HG03175 (cell line): ENCODE data around the gene RALGPS1.

Experiments
- ATAC-seq: cut with Tn5 transposase; IDR thresholded peaks from one replicate; pipeline ENCODE4 v1.9.1; 2021; ENCODE audit warnings: mild to moderate bottlenecking, moderate library complexity; ENCODE audit not compliant: unreplicated experiment

Gene RALGPS1

DNA sequence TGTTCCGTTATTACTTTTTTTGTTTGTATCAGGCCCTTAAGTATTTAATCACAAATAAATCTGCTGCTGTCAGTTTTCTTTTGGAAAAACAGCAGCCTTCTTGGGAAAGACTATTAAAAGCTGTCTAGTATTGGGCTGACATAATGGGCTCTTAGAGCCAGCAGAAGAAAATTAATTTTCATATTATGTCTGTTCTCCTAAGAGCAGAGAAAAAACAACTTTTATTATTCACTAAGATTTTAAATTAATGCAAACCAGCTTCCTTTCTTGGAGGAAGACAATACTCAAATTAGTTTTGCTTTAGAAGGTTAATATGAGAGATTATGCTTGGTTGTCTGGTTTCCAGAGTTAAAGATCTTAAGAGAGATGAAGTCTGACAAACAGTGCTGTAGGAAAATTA is 319.4 kb downstream of the RALGPS1 start:
- ATAC-seq: no peak

DNA sequence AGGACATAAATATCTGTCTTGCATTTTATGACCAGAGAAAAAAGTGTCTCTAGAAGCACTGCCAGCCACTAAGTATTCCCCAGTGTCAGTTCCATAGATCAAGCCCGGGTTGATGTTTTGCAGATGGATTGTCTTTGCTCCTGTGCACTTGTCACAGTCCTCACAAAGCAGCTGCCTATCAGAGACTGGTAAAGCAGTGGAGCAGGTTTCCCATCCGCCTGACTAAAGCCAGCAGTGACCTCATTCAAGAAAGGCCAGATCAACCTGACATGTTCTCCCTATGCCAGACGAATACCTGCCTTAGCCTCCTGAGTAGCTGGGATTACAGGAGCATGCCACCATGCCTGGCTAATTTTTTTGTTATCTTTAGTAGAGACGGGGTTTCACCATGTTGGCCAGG is 323.2 kb downstream of the RALGPS1 start:
- no peak for ATAC-seq

DNA sequence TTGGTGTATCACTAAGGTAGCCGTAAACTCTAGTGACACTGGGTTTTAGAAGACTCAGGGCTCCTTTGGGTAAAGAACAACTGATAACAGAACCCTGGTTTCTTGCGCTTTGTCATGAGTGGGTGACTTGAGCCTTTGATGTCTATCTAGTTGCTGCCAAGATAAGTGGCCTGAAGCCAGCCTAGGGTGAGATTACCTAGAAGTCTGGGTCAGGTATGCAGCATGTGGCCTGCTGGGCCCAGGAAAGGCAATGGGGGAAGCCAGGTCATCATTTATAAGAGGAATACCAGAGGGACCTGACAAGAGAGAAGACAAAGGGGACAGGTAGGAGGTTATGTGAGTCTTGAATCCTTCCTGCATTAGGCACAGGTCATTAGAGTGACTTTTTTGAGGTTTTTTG is 326.8 kb downstream of the RALGPS1 start:
- no peak for ATAC-seq

DNA sequence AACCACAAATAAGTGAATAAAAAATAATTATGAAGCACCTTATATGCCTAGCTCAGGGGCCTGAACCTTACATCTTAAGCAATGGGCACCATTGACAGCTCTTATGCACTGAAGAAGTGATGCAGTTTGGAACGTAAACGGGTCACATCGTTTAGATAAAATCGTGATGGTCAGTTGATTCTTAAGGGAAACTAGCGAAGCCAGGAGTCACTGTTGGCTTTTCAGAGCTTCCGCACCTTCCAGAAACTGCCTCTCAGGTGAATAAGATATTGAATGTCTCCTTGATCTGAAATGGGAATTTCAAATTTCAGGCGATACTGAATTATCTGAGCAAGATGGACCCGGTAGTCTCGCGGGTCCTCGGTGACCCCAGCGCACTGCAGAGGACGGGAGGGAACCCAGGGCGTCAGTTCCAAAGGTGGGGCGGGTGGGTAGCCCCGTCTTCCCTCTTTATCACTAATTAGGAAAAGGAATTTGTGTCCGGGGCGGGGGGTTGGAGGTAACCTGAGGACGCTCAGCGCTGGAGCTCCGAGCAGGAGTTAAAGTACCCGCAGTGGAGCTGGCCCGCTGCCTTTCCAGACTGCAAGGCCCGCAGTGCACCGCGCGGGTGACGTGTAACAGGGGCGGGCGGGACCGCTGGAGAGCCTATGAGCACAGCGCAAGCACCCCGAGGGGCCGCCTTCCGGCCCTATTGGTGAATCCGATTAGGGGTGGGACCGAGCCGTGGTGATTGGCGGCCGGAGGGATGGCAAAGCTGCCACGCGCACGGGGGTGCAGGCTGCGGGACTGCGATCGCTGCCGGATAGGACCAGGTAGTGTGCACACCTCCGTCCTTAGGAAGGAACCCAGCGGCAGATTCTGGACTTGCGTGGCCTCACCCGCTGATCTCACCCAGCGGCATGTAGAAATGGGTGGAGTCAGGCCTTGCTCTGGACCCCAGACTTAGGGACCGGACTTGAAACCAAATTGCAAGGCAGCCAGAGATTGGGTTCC is 330.3 kb downstream of the RALGPS1 start:
- ATAC-seq: peak; percentile 100

DNA sequence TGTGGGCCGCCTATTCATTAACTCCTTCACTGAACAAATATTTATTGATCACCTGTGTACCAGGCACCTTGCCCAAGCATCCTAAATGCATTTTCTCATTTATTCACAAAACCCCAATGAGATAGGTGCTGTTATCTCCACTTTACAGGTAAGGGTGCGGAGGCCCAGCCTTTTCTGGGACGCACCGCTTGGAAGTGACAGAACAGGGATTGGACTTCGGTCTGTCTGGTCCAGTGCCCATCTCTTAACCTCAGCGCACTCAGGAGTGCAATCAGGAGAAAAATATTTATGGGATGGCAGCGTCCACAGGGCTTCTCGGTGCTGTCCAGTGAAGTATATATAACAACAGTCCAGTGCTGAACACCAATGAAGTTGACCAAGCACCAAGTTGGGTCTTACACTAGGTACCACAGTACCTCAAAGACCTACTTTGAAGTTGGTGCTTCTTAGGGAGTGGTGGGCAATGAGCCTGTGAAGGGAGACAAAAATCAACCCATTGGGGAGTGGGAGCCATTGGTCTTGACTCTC is 331.1 kb downstream of the RALGPS1 start:
- no peak for ATAC-seq

DNA sequence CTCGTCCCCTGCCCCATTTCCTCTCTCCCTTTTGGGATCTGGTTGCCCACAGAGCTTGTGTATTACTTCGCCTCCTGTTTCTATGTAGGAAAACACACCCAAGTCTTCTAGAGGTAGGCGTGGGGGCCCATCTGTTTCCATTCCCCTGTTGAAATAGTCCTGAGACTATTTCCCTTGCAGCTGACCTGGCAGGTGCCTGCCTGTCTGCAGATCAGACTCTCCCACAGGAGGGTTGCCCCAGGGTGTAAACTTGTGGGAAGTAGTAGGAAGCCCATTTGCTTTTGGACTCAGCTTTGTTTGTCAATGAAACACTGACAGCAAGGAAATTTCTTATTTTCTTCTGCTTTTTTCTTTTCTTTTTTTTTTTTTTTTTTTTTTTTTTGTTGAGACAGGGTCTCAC is 333.7 kb downstream of the RALGPS1 start:
- no peak for ATAC-seq

DNA sequence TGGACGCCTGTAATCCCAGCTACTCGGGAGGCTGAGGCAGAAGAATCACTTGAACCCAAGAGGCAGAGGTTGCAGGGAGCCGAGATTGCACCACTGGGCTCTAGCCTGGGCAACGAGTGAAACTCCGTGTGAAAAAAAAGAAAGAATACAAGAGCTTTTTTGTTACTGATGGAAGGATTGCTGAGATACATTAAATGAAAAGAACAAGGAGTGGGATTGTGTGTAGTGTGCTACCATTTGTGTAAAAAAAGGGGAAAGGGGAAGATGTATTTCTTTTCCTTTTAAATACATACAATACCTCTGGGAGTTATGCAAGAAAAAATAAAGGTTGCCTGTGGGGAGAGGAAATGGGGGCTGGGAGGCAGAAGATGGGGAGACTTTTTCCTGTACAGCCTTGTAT is 335.3 kb downstream of the RALGPS1 start:
- no peak for ATAC-seq

DNA sequence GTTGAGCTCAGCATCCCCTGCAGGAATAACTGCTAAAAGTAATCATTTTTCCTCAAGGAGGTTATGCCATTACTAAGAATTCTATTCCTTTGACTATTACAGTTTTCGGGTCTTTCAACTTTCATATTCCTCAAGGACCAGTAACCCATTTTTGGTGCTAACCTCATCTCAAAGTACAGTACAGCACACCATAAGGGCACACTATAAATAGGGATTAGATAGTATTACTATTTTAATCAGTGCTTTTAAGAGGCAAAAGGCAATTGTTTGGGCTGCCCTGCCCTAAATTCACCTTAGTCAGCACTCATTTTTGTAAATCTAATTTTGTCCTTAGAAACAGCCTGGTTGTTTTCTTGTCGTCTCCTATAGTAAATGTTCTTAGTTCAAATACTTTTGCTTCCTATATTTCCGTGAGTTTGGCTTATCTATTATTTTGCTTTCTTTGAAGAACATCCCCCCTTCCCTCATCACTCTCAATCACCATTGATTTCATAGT is 336.4 kb downstream of the RALGPS1 start:
- no peak for ATAC-seq

DNA sequence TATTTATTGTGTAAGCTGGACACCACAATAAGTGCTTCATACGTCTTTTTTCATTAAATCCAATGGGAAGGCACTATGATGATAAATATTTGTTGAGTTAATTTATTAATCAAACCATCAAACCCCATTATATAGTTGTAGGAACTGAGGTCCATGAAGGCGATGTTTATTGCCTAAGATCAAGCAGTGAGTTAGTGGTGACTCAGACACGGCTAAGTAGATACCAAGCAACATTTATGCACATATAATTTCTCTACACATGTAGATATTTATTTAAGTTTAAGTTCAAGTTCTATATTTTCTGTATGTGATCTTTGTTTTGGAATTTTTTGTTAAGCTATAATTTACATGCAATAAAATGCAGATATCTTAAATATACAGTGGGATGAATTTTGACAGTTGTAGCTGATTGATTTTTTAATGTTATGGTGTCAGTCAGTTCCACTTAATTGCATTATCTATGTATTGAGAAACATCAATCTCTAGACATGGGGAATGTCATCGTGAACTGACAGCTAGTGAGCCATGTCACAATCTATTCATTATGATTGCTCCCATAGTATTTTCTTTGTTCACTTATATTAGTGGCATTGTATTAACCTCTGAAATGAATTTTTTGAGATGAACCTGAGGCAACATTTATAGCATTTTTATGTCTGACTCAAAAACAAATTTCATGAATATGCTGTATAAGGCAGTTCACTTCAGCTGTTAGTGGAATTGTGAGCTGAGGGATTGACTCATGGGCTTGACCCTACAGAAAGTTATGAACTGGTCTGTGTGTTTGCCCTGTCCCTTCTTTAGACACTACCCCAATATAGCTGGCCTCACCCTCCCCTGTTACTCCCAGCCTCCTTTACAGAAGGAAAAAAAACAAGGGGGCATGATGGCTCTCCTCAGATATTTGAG is 338.1 kb downstream of the RALGPS1 start:
- ATAC-seq: no peak

DNA sequence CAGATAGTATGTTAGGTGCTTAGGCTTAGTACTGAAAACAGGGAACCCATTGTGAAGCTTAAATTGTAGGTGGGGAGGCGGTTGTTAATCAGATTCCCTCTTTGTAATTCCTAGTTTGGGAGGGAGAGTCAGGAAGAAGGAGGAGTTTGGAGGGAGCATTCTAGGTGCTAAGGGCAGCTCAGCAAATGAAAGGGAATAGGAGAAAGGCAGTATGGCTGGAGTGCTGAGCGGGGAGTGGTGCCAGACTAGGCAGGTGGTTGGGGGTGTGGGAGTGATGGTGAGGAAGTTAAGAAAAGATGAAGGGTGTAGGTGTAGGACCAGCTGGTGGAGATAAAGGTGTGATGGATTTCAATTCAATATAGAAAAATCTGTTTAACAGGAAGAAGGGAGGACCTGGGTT is 338.9 kb downstream of the RALGPS1 start:
- ATAC-seq: no peak

DNA sequence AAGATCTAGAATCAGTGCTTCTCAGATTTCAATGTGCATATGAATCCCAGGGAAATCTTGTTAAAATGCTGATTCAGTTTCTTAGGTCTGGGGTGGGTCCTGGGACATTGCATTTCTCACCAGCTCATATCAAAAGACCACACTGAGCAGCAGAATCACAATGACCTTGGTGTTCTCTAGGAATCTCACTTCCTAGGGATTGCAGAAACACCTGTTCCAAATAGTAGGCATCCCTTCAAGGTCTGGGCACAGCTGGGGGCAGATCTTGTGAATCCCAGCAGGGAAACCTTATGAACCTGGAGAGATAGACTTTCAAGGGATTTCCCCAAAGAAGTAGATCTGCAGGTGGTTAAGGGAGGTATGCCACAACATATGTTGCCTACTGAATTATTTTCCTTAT is 341.1 kb downstream of the RALGPS1 start:
- no peak for ATAC-seq

DNA sequence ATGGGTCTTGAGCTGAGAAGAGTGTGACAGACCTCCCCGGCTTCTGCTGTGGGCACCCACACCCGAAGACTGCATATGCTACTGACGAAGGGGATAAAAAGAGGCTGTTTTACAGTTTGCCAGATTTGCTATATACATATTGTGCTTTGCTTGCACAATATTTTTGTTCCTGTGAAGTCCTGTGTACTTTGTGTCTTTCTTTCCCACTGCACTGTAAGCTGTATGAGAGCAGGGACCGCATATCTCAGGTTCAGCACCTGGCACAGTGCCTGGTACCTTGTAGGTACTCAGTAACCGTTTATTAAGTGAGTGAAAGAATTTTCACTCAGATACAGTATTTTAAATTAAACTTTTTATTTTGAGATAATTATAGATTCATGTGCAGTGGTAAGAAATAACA is 341.7 kb downstream of the RALGPS1 start:
- no peak for ATAC-seq

DNA sequence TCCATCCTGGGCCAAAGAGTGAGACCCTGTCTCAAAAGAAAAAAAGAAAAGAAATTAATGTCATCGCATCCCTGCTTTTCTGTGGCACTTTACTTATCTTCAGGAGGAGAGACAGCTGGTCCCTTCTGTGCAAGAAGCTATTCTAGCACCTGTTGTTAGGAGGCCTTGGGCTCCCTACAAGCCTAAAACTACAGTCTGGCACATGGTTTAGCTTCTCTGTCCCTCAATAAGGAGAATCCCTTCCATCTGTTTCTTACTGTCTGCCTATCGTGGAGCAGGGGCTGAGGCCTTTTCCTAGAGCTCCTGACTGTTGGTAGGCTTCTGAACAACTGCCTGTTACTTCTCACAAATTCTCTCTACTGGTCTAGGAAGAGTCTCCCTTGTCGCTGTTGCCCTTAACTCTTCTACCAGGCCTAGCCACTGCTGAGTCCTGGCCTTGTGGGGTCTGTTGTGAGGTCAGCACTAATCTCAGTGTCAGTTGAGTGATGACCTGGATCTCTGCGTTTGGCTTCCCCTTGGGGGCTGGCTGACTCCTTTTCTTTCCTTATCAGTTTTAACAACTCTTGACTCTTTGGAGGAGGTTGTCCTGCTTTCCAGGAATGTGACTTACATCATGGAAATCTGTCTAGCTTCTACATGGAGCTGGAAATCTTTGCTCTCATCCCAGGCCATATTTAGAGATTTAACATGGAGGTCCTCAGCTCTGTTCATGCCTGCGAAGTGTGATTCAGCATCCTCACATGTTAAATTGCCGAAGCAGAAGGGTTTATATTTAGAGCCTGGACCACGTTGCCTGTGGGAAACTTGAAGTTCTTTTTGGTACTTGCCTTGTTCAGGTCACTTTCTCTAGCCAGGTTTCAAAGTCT is 344.3 kb downstream of the RALGPS1 start:
- no peak for ATAC-seq

DNA sequence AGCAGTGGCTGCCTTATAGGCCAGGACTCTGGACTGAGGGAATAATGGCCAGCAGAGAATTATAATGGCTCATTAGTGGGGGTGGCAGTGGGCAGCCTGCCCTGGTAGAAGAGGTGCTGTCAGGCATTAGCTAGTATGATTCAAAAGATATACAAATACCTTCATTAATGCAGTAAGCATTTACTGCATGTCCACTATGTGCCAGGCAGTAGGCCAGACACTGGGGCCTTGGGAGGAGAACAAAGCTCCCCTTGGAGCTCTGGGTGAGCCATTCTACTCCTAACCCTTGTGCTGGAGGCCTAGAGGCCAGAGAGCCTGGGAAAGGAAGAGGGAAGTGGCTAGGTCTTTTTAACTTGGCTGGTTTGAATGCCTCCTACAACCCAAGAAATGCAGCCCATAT is 348.0 kb downstream of the RALGPS1 start:
- ATAC-seq: no peak

DNA sequence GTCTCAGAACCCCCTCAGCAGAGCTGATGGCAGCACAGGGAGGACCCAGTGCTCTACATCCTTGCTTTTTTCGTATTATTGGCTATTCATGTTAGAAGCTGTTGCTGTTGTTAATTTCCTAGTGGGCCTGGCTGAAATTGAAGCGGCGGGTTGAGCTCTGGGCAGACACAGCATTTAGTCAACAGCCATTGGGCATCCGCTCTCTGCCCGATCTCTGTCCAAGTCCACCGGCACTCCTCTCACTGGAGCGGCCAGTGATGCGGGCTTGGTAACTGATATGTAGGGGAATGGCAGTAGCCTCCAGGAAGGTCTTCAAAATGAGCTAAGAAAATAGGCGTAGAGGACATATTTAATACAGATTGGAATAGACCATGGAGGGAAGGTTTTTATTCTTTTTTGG is 348.7 kb downstream of the RALGPS1 start:
- no peak for ATAC-seq

DNA sequence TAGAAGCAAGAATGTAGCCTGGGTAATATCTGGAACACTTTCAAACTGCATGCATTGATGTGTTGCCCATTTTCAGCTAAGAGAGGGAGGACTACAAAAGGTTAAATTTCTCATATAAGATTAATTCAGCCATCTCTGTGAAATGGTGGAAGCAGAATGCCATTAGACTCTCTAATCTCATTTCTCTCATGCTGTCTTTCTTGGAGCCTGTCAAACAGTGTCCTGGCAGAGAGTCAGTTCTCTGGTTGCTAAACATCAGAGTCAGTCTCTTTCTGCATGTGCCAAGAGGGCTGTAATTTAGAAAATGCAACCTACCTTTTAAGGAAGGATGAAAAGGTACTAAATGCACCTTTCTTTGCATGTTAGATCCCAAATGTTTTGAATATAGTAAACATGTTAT is 349.1 kb downstream of the RALGPS1 start:
- ATAC-seq: no peak

DNA sequence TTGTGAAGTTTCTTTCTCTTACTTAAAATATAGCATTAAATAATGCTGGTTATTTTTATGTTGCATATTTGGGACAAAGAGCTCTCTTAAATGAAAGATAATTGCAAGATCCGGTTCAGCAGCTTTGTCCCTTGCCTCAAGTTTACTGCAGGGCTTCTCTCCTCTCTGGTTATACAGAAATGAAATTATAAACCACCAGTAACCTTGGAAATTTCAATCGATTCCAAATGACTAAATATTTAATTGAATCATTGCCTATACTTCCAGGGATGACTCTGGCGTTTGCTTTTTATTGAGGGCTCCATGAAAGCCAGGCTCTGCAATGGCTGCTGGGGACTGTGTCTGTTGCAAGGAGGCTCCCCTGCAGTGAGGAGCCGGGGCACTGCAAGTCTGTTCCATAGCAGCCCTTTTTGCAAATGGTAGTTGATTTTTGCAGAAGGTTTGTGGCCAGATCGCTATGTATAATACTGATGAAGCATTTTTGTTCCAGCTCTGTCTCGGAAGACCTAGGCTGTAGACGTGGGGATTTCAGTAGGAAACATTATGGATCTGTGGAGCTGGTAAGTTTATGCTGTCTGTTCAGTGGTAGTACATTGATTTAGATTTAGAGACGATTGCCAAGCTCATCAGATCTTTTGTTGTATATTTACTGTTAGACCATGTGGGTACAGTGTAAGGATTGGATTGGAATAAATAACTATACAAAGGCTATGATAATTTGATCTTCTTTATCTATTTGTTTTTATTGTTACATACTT is 350.1 kb downstream of the RALGPS1 start, which contains the start of gene GARNL3:
Gene GARNL3 (plus strand): TSS at position 313 of the 758 bp plus-strand sequence. CDS start 104 bp downstream, at position 417.
- no peak for ATAC-seq

DNA sequence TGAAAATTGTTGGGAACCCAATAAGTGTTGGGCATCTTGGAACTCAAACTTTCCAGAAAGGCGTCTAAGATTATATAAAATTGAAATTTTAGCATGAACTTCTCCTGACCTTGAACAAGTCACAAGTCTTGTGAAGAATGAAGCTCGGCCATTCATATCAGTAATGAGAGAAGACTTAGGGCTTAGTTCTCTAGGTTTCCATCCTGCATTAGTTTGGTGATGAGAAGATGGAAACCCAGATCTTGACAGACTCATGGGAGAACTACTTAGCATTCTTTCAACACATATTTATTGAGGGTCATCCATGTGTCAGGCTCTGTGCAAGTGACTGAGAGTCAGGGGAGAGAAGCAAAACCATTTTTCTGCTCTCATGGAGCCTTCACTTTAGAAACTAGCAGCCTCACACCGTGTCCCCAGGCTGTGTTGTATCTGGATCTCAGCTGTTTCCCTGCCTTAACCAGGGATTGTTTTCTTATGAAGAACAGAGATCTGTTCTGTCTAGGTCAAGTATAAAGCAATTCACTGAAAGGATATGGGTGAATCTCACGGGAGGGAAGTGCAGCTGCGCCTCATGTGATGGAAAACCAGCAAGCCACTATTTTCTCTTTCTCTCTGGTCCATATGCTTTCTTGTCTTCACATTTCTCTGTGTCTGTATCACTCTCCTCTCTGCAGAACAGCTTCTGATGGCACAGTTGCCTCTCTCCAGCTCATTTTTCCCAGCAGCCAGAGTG is 353.4 kb downstream of the RALGPS1 start:
- no peak for ATAC-seq

DNA sequence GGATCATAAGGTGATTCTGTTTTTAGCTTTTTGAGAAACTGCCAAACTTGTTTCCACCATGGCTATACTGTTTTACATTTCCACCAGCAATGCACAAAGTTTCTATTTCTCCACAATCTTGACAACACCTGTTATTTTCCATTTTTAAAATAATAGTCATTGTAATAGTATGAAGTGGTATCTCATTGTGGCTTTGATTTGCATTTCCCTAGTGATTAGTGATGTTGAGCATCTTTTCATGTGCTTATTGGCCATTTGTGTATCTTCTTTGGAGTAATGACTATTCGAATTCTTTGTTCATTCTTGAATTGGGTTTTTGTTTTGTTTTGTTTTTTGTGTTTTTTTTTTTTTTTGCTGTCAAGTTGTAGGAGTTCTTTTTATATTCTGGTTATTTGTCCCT is 354.9 kb downstream of the RALGPS1 start:
- ATAC-seq: no peak
